Lung microvascular endothelial cell (primary cell): Measurements from ENCODE around the gene ANO2. TPM values are rescaled to one million over a fixed set of nuclear protein-coding genes. Genes with fewer than 3 reads are reported as not detected.

Experiments used
- DNase-seq, 2 donors: peaks; one replicate each; pipeline versions ENCODE4 v3.0.0 to v3.0.0-alpha.2; 2010; ENCODE audit warnings: low read depth in 2 of 2
- total RNA-seq: library from RNA; depleted of rRNA; stranded (reverse); fragments of >200 nt; gene quantifications from 2 replicates; pipeline ENCODE4 v1.2.1, GENCODE V29; 2014

Gene ANO2
- total RNA-seq, 1 donor from 2014 or later, result 84.1 TPM

GRCh38 chr12:5733916-5734315 lies 211.1 kb downstream of the ANO2 start:
- DNase-seq, result no peak

- DNase-seq, result peak in 1 of 2 donors; percentile 28
Measured at GRCh38 chr12:5733136-5733755, 211.8 kb downstream of the ANO2 start.

DNA sequence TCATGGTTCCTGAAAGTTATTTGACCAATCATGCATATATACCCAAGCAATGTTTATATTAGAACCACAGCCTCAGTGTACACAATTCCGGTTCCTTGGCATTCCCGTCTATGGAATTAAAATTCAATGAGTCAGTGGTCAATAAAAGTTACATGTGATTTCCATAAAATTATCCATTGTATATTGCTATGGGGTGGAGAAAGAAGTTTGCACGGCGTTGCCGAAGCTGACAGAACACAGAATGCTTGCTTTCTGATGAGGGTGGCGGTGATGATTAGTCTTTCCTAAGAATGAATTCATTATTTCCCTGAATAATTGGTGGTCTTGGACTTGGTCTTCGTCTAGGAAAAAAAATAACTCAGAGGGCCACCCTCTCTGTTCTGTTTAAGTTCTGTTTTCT lies 214.1 kb downstream of the ANO2 start:
- no peak for DNase-seq

- DNase-seq, result no peak
Measured at GRCh38 chr12:5723711-5724252, 221.3 kb downstream of the ANO2 start.

DNA sequence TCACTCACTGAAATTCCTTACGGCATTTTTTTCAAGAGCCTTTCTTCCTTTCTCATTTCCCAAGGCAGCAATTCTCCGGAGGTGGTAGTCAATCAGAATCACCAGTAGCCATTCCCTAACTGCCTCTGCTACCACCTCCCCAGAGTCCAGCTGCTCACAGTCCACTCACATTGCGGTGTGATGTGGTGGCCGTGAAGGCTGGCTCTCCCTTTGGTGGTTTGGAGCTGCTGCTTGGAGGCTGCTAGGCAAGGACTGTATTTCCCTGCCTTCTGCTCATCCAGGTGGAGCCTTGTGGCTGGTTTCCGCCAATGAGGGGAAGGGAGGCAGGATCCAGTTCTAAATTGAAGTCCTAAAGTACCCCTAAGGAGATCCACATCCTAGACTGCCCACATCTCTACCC lies 222.0 kb downstream of the ANO2 start:
- DNase-seq, result no peak

DNA sequence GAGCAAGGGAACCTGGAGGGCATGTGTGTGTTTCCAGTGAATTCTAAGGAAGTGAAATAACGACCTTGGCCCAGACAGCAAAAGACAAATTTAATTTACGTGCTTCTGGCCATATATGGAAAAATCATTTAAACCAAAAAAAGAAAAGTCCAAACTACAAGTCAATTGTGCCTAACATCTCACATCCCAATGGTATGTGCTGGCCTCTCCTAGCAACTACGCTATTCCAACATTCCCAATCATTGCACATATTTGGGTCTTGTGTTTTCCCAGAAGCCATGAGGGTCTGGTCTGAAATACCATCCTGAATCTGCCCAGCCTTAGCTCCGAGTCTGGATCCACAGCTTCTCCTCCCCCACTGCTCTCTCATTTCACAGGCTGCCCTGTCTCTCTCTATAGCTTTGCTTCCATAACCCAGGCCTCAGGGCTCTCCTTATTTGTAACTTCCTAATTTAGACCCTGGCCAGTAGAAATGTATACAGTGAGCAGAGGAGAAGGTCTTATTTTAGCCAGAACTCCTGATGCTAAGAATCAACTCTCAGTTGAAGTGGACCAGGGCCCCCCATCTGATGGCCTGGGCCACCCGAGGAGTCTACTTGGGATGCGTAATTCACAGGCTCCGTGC lies 224.6 kb downstream of the ANO2 start:
- no peak for DNase-seq

DNA sequence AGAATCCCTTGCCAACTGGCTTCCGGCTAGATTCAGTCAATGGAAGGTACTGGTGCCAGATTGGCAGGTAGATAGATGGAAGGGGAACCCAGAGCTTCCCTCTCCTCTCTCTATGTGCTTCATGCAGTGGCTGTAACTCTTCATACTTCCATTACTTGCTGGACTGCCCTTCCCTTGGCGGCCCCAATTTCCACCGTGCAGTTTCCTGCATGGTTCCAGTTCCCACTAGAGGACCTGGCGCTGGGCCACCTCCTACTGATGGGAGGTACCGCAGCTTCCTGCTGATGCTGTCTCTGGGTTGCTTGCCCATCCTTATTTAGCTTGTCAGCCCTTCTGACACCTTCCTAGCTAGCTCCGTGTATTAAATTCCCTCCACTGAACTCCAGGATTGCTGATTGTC lies 226.4 kb downstream of the ANO2 start:
- DNase-seq, result peak; percentile 45 to 72

GRCh38 chr12:5718073-5718472 lies 227.0 kb downstream of the ANO2 start:
- DNase-seq, result no peak

GRCh38 chr12:5716976-5717375 lies 228.1 kb downstream of the ANO2 start:
- no peak for DNase-seq

DNA sequence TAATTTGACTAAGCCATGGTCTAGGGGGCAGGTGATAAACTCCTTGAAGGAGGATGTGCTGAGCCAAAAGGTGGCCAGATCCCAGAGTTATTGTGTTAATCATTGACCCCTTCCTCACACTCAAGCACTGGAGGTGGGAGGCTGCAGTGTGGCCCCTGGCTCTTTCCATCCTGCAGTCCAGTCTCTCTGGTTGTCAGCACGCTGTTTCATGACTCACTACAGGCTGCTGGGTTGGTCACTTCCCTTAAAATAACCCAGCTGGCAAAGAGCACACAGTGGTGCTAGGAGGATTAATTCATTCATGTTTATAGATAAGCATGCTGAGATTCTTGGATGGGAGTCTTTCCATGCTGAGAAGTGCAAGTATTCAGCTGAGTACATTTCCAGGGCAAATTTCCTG lies 228.9 kb downstream of the ANO2 start:
- DNase-seq, result peak; percentile 56 to 70

DNA sequence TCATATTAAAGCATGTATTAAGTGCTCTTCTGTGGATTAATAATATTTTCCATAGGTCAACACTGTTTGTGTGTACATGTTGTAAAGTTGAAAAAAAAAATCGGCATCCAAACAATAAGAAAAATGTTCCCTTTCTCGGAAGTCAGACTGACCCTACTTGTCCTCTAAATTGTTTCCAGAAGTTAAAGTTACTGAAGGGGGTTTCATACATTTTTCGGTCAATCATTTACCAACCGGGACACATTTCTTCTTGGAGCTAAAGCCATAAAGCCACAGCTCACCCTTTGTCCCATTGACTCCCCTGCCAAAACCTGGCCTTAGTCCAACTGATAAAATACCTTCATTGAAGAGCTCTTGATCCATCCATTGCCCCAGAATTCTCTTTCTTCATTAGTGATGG lies 230.0 kb downstream of the ANO2 start:
- DNase-seq, result no peak

DNA sequence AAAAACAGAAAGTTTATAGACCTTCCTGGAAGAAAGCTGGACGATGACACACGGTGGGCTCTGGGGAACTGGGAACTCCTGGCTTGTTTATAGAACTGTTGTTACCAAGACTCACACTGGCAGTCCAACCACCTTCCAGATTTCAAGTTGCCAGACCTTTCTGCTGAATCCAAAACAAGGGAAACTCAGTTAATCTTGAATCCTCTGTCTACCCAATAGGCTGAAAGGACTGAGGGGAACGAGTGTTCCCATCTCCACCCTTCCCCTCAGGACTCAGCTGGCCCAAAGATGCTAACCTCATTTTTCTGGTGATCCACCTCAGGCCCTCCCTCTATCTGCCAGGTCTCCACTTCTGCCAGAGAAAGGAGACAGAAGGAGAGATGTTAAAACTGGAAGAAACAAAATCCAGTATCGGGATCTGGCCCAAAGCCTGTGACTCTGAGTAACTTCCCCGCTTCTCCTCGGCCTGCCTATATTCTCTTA lies 231.4 kb downstream of the ANO2 start:
- no peak for DNase-seq

DNA sequence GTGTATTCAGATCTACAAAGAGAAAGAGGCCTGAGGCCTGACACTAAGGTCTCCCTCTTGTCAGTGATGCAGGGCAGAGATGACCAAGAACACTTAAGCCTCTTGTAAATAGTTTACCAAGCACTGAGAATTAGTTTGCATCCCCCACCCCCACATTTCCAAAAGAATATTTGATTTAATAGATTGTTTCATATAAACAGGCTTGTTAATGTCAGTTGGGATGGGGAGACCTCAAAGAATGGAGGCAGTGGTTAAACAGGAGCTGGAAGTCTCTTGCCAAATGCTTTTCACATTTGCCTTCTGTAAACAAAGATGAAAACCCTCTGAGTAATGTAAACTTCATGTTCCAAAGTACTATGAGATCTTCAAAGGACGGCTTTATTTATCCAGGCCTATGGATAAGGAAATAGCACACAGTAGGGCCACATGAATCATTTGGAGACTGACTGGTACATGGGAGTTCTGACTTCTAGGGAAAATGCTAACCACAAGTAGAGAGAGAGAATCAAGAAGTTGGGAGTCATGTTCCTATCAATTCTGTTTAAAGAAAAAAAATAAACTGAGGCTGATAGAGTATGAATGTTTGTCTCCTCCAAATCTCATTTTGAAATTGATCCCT lies 234.7 kb downstream of the ANO2 start:
- no peak for DNase-seq

GRCh38 chr12:5708371-5708770 lies 236.7 kb downstream of the ANO2 start:
- no peak for DNase-seq

DNA sequence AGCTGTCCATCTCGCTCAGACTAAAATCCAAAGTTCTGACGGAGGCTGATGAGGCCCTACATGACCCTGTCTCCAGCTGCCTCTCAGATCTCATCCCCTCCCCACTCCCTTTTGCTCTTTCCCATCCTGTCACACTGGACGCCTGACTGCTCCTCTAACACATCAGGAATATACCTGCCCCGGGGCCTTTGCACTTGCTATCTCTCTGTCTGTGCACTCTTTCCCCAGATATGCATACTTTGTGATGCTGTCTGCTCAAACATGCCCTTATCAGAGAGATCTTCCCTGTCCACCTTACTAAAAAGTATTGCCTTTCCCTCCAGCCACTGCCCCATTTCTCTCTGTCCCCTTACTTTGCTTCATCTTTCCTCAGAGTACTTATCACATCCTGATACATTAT lies 238.8 kb downstream of the ANO2 start:
- DNase-seq, result no peak

DNA sequence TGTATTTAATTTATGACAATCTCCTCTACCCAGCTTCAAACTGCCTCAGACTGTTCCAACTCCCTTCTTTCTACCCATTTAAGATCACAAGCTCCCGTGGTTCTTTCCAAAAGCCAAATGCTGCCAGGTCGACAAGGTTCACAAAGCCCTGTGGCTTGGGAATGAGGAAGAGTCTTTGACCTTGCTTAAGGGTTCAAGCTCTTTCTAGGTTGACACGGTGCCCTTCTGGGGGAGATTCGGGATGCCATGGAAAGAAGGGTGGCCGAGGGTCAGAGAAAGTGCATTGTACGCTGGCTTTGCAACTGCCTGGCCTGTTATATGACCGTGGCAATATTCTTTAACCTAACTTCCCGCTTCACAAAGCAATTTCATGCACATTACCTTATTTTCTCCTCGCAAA lies 239.3 kb downstream of the ANO2 start:
- DNase-seq, result no peak

- DNase-seq, result no peak
Measured at GRCh38 chr12:5694759-5695409, 250.2 kb downstream of the ANO2 start.

- DNase-seq, result no peak
Measured at GRCh38 chr12:5692850-5693249, 252.2 kb downstream of the ANO2 start.

DNA sequence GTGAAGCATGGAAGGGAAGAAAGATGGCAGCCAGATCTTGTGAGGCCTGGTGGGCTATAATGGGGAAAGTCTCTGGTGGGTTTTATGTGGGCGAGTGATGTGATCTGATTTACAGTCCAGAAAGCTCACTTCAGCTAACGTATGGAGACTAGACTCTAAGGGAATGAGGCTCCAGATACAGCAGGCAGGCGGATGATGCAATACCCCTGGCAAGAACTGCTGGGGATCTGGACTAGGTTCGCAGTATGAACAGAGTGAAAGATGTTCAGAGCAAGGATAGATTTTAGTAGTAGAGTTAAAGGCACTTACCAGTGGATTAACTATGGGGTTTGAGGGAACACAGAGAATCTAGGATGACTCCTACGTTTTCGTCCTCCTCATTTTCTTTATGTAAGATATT lies 253.1 kb downstream of the ANO2 start:
- no peak for DNase-seq

DNA sequence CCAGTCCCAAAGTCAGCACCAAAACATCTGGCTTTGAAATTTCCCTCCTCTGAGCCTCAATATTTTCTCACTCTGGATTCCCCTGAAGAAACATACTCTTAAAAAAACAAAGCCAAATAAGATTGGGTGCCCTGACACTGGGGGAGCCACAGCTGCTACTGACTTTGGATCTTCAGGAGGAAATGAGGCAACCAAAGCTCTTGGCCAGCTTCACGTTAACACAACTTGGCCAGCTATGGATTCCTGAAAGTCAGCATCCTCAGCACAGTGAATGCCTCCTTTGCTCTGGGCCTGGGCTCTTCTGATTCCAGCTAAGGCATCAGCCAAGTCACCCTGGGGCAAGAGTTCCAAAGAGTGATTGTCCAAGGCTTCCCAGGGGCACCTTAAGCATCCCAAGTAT lies 254.8 kb downstream of the ANO2 start:
- no peak for DNase-seq

GRCh38 chr12:5689773-5690172 lies 255.3 kb downstream of the ANO2 start:
- no peak for DNase-seq

DNA sequence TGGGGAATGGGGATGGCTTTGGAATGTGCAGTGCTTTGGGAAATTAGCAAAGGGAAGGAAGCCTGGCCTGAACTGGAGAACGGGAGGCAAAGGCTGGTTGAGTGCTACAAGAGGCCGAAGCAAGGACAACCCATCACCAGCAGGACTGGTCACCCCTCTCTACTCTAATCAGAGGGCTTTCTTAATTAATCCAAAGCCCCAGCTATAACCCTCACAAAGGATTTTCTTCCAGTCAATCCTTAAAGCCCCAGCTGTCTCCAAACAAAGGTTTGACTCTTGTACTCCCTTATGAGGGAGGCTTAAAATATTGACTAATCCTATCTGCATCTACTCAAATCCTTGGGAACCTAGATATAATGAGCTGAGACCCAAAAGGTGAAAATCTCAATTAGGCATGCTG lies 256.8 kb downstream of the ANO2 start:
- no peak for DNase-seq
